ENCODE measurements around the gene RYR2.

- no peak for TF ChIP-seq CTCF (IDR thresholded peaks at IDR 0.05)
- no peak for TF ChIP-seq MXI1 (IDR thresholded peaks at IDR 0.05; ENCODE audit: low read depth, low read length)
- TF ChIP-seq GABPA (IDR thresholded peaks at IDR 0.05; ENCODE audit: low read depth), result no peak
- no peak for TF ChIP-seq PBX3 (IDR thresholded peaks at IDR 0.05)
- TF ChIP-seq RFX5 (IDR thresholded peaks at IDR 0.05; ENCODE audit: low read length), result no peak
- TF ChIP-seq SMC3 (IDR thresholded peaks at IDR 0.05; ENCODE audit: low read depth, low read length), result no peak
These were observed 178.0 kb downstream of the RYR2 start for GRCh38 chr1:237219751-237220642.

Data from SK-N-SH (cell line).